MM.1S (cell line): Measurements from ENCODE around the gene RBBP5.

Source experiments
- EZH2 ChIP-seq: fragments of 300-600 bp; sonication (generic); optimal IDR thresholded peaks from 2 replicates; pipeline ENCODE3; 2017; ENCODE audit warnings: low read depth, mild to moderate bottlenecking, antibody characterized with exemption, low read length, mixed read lengths
- TF ChIP-seq, protein P1 (sequence below): fragments of 300-600 bp; sonication (generic); IDR thresholded peaks from 2 replicates; pipeline ENCODE4 v1.5.1; 2016; ENCODE audit warnings: antibody characterized with exemption, low read length, mixed read lengths

DNA sequence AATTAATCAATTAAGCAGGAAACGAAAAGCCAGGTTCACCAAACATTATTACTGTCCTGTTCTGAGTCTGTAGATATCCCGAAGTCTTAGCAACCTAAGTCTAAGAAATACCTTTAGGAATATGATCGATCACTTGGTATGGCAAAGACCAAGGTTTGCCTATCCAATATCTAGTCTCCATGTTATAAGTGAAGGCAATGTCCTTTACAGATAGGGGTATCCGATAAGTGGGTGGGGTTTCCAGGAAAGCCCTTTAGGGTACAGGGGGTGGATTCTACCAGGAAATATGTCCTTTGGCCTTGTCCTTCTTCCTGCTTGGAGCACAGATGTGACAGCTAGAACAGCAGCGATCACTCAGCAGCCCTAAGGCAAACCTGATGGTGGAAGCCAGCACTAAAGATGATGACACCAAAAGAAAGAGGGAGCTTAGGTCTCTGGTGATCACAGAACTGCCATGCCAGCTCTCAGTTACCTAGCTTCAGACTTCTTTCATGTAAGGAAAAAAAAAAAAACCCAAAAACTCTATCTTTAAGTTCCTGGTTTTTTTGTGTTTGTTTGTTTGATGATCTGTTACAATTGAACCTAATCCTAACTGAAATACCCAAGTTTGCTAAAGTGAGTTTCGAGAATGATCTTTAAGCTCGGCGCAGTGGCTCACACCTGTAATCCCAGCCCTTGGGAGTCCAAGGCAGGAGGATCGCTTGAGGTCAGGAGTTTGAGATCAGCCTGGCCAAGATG is 48.9 kb upstream of the RBBP5 start:
- TF ChIP-seq, protein P1, sequence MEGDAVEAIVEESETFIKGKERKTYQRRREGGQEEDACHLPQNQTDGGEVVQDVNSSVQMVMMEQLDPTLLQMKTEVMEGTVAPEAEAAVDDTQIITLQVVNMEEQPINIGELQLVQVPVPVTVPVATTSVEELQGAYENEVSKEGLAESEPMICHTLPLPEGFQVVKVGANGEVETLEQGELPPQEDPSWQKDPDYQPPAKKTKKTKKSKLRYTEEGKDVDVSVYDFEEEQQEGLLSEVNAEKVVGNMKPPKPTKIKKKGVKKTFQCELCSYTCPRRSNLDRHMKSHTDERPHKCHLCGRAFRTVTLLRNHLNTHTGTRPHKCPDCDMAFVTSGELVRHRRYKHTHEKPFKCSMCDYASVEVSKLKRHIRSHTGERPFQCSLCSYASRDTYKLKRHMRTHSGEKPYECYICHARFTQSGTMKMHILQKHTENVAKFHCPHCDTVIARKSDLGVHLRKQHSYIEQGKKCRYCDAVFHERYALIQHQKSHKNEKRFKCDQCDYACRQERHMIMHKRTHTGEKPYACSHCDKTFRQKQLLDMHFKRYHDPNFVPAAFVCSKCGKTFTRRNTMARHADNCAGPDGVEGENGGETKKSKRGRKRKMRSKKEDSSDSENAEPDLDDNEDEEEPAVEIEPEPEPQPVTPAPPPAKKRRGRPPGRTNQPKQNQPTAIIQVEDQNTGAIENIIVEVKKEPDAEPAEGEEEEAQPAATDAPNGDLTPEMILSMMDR = no peak
- TF ChIP-seq EZH2 = no peak
